ENCODE data around the gene ZW10.

Gene ZW10

GRCh38 chr11:113694390-113694789 is 79.1 kb downstream of the ZW10 start:
- no peaks in the 10 kb centered on the region for H3K9me3 ChIP-seq (ENCODE audit: low read length)
- no peaks in the 10 kb centered on the region for H3K9me2 ChIP-seq (ENCODE audit: low read depth, low read length)
- no peaks in the 10 kb centered on the region for H4K20me1 ChIP-seq (ENCODE audit: insufficient read depth, low read length)
- H3K79me2 ChIP-seq (ENCODE audit: insufficient read depth, low read length): no peaks in the 10 kb centered on the region
- H2AFZ ChIP-seq (ENCODE audit: low read length): no peak overlapping the region
- no peaks in the 10 kb centered on the region for H3F3A ChIP-seq (ENCODE audit: insufficient read depth, low read length)
- no peak overlapping the region for H3K4me3 ChIP-seq (ENCODE audit: low read depth, low read length, poor library complexity, severe bottlenecking)
- no peaks in the 10 kb centered on the region for H3K36me3 ChIP-seq (ENCODE audit: insufficient read depth, low read length)
- no peaks in the 10 kb centered on the region for H3K27me3 ChIP-seq (ENCODE audit: insufficient read depth, low read length)
- no peak overlapping the region for H3K9ac ChIP-seq (ENCODE audit: low read length)
- no peak overlapping the region for H3K27ac ChIP-seq (ENCODE audit: low read depth, low read length, poor library complexity, severe bottlenecking)
- TF ChIP-seq EZH2 (IDR thresholded peaks at IDR 0.05; ENCODE audit: borderline replicate concordance, low read length) (no peak), CTCF (IDR thresholded peaks at IDR 0.05; ENCODE audit: low read length) (no peak)
- H3K4me2 ChIP-seq (ENCODE audit: low read length): no peak overlapping the region
- no peaks in the 10 kb centered on the region for H3K4me1 ChIP-seq (ENCODE audit: insufficient read depth, low read length, severe bottlenecking)

- H3K27ac ChIP-seq (ENCODE audit: low read depth, low read length, poor library complexity, severe bottlenecking): no peak overlapping the region
- no peak overlapping the region for H2AFZ ChIP-seq (ENCODE audit: low read length)
- no peaks in the 10 kb centered on the region for H3K4me1 ChIP-seq (ENCODE audit: insufficient read depth, low read length, severe bottlenecking)
- no peak for TF ChIP-seq CTCF (IDR thresholded peaks at IDR 0.05; ENCODE audit: low read length)
- no peak for TF ChIP-seq EZH2 (IDR thresholded peaks at IDR 0.05; ENCODE audit: borderline replicate concordance, low read length)
- H3K36me3 ChIP-seq (ENCODE audit: insufficient read depth, low read length): no peaks in the 10 kb centered on the region
- H3K9ac ChIP-seq (ENCODE audit: low read length): no peak overlapping the region
- no peaks in the 10 kb centered on the region for H3F3A ChIP-seq (ENCODE audit: insufficient read depth, low read length)
- no peaks in the 10 kb centered on the region for H3K9me3 ChIP-seq (ENCODE audit: low read length)
- no peaks in the 10 kb centered on the region for H3K9me2 ChIP-seq (ENCODE audit: low read depth, low read length)
- H3K4me3 ChIP-seq (ENCODE audit: low read depth, low read length, poor library complexity, severe bottlenecking): no peak overlapping the region
- H3K27me3 ChIP-seq (ENCODE audit: insufficient read depth, low read length): no peaks in the 10 kb centered on the region
- H4K20me1 ChIP-seq (ENCODE audit: insufficient read depth, low read length): no peaks in the 10 kb centered on the region
- no peaks in the 10 kb centered on the region for H3K79me2 ChIP-seq (ENCODE audit: insufficient read depth, low read length)
- H3K4me2 ChIP-seq (ENCODE audit: low read length): no peak overlapping the region
Observed at GRCh38 chr11:113693030-113693429, 80.5 kb downstream of the ZW10 start.

GRCh38 chr11:113690619-113691569 is 82.6 kb downstream of the ZW10 start:
- H4K20me1 ChIP-seq (ENCODE audit: insufficient read depth, low read length): no peaks in the 10 kb centered on the region
- no peak overlapping the region for H3K4me2 ChIP-seq (ENCODE audit: low read length)
- TF ChIP-seq CTCF (IDR thresholded peaks at IDR 0.05; ENCODE audit: low read length) (peak; percentile 78), EZH2 (IDR thresholded peaks at IDR 0.05; ENCODE audit: borderline replicate concordance, low read length) (no peak)
- H3K36me3 ChIP-seq (ENCODE audit: insufficient read depth, low read length): no peaks in the 10 kb centered on the region
- no peaks in the 10 kb centered on the region for H3K27me3 ChIP-seq (ENCODE audit: insufficient read depth, low read length)
- H3K9me2 ChIP-seq (ENCODE audit: low read depth, low read length): no peaks in the 10 kb centered on the region
- H3K4me1 ChIP-seq (ENCODE audit: insufficient read depth, low read length, severe bottlenecking): no peaks in the 10 kb centered on the region
- no peak overlapping the region for H3K4me3 ChIP-seq (ENCODE audit: low read depth, low read length, poor library complexity, severe bottlenecking)
- no peaks in the 10 kb centered on the region for H3K79me2 ChIP-seq (ENCODE audit: insufficient read depth, low read length)
- no peak overlapping the region for H3K9ac ChIP-seq (ENCODE audit: low read length)
- no peak overlapping the region for H3K27ac ChIP-seq (ENCODE audit: low read depth, low read length, poor library complexity, severe bottlenecking)
- no peaks in the 10 kb centered on the region for H3K9me3 ChIP-seq (ENCODE audit: low read length)
- no peaks in the 10 kb centered on the region for H3F3A ChIP-seq (ENCODE audit: insufficient read depth, low read length)
- no peak overlapping the region for H2AFZ ChIP-seq (ENCODE audit: low read length)

All from OCI-LY1 (cell line).